Activated T-cell treated with anti-CD3 and anti-CD28 coated beads for 1 hour (primary cell): ENCODE data around the gene IRGM.

Experiments used
- DNase-seq: peaks from one replicate; pipeline ENCODE4 v3.0.0-alpha.2; 2020; ENCODE audit warnings: low read depth

IRGM gene

DNA sequence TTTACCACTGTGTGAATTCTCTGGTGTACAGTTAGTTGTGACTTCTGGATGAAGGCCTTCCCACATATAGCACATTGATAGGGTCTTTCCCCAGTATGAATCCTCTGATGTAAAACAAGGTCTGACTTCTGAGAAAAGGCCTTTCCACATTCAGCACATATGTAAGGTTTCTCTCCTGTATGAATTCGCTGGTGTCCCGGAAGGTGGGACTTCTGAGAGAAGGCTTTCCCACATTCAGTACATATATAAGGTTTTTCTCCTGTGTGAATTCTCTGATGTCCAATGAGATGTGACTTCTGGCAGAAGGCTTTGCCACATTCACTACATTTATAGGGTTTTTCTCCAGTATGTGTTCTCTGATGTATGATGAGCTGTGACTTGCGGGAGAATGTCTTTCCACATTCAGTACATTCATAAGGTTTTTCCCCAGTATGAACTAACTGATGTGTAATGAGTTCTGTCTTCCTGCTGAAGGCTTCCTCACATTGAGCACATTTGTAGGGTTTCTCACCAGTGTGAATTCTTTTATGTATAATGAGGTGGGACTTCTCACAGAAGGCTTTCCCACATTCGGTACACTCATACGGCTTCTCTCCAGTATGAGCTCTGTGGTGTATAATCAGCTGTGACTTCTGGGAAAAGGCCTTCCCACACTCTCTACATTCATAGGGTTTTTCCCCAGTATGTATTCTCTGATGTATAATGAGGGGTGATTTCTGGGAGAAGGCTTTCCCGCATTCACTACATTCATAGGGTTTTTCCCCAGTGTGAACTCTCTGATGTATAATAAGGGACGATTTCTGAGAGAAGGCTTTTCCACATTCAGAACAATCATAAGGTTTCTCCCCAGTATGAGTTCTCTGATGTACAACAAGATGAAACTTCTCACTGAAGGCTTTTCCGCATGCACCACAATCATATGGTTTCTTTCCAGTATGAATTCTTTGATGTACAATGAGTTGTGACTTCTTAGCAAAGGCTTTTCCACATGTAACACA, 49.4 kb downstream of the IRGM start:
- DNase-seq: no peak
